22Rv1 (cell line): ENCODE data around the gene OLR1.
A peak's percentile ranks its signal among the peaks of the same experiment; 100 is the strongest.

Experiments
- H3K27ac ChIP-seq: fragments of 450-650 bp; 2 replicates; pipeline ENCODE4 v1.5.1; 2017
- CTCF ChIP-seq: fragments of 450-650 bp; IDR thresholded peaks from 2 replicates; pipeline ENCODE4 v1.5.1; 2017; ENCODE audit warnings: mild to moderate bottlenecking
- ZFX ChIP-seq: fragments of 450-650 bp; IDR thresholded peaks from 2 replicates; pipeline ENCODE4 v1.6.1; 2017; ENCODE audit warnings: antibody characterized with exemption, borderline replicate concordance

OLR1 gene

DNA sequence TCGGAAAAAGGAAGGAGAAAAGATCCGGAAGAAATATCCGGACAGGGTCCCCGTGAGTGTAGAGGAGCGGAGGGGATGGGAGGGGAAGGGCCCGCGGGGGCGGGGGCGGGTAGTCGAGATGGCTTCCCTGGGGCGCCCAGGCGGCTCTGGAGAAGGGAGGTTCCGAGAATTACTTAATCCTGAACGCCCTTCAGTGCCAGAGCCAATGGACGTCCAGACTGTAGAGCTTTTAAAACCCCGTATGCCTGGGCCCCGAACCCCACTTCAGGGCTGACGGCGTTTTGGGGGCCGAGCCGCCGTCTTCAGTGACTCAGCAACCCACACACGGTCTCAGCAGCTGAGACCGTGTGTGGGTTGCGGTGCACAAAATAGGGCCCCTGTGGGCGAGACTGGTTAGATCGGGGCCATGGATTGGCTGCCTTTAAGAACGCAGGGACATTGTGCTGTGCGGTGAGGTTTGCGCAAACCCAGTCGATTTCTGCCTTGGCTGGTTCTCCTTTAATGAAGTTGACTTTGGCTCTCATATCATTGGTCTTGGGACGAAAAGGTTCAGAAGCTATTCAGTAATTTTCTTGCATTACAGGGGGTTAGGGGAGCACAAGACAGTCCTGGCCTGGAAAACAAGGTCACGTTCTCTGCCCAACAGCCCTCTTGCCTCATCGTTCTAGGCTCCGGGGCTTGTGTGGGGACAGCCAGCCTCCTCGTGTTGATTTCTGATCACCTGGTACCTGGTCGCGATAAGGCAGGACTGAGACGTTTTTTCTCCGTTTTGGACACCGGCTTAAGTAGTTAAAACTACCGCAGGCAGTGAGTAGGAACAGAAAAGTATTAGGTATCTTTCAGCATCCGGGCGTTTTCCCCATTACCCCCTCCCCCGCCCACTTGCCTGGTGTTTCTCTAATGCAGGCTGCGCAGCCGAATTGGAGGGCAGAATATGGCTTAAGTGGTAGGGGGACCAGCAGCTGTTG is 41.5 kb upstream of the OLR1 start:
- peak overlapping the region; percentile 65 for H3K27ac ChIP-seq
- no peak for TF ChIP-seq ZFX
- TF ChIP-seq CTCF = no peak

DNA sequence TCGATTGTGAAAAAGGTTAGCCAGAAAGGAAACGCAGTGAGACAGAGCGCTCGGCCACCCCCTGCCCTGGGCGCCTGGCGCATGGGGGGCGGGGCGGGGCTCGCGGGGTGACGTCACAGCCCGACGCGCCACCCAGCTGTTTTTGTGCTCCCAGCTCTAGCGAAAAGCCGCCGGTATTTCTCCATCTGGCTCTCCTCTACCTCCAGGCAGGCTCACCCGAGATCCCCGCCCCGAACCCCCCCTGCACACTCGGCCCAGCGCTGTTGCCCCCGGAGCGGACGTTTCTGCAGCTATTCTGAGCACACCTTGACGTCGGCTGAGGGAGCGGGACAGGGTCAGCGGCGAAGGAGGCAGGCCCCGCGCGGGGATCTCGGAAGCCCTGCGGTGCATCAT is 40.8 kb upstream of the OLR1 start, which contains the start of gene GABARAPL1:
TSS of gene GABARAPL1 (plus strand) at position 139 of the 393 bp plus-strand sequence. CDS start at position 392, 253 bp downstream.
- peak within 1 kb of the TSS; percentile 65 for H3K27ac ChIP-seq
- TF ChIP-seq ZFX (no peak), CTCF (no peak)

DNA sequence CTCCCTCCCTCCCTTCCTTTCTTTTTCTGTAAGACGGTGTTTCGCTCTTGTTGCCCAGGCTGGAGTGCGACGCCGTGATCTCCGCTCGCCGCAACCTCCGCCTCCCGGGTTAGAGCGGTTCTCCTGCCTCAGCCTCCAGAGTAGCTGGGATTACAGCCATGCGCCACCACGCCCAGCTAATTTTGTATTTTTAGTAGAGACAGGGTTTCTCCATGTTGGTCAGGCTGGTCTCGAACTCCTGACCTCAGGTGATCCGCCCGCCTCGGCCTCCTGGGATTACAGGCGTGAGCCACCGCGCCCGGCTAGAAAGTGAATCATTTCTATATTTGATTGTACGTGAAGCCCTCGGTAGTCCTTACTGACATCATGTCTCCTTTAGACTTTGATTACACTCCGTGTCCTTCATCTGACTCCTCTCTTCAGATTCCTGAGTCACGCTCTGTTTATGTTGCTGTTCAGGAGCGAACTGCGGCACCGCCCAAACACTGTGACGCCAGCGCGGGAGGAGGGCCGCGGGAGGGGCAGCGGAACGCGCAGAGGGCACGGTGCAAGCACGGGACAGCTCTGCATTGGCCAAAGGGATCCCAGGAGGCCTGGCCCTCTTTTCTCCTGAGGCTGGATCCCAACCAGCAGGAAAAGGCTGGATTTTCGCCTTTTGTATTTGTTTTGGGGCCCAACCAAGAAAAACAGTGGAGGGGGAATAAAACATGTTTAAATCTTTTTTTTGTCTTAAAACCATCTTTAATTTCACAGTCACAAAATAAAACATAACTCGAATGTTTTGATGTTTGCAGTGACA is 40.2 kb upstream of the OLR1 start:
- TF ChIP-seq ZFX (no peak), CTCF (no peak)
- H3K27ac ChIP-seq = peak overlapping the region; percentile 65

DNA sequence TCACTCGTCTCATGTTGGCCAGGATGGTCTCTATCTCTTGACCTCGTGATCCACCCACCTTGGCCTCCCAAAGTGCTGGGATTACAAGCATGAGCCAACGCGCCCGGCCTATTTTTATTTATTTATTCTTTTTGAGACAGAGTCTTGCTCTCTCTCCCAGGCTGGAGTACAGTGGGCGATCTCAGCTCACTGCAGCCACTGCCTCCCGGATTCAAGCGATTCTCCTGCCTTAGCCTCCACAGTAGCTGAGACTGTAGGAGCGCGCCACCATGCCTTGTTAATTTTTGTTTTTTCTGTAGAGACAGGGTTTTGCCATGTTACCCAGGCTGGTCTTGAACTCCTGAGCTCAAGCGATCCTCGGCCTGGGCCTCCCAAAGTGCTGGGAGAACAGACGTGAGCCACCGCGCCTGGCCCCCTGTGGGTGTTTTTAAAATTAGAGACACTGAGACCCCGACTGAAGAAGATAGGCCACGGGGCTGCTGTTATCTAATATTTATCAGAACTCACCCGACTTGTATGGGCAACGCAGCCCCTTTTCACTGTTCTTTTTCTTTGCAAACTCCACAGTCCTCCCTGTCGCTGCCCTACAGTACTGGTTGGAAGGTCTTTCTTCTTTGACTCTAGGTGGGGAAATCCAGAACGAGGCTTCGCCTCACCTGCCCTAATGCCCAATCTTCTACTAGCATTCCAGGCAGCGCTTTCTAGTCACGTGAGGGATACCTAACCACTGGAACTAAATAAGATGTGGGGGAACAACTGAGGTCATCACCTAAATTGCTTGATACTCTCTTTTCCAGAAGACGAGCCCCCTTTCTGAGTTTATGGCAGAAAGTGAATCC is 39.4 kb upstream of the OLR1 start:
- peak overlapping the region; percentile 65 for H3K27ac ChIP-seq
- TF ChIP-seq CTCF (no peak), ZFX (no peak)

GRCh38 chr12:10210225-10210624 is 38.3 kb upstream of the OLR1 start:
- no peak overlapping the region for H3K27ac ChIP-seq
- TF ChIP-seq CTCF (no peak), ZFX (no peak)

DNA sequence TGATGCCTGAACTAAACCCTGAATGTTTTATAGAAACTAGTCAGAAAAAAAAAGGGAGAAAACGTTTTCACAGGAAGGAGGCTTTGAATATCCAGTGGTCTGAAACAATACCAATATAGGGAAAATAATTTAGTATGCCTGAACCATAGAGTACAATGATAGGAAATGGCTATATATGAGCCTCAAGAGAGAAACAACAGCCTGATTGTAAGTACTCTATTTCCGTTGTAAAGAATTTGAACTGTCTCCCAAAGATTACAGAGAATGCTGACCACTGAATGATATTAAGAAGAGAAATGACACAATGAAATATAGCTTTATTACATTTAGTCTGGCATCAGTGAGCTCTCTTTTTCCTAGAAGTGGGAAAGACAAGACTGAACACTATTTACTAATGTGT is 35.2 kb upstream of the OLR1 start:
- no peak for TF ChIP-seq CTCF
- no peak for TF ChIP-seq ZFX
- H3K27ac ChIP-seq = no peak overlapping the region
